ENCODE measurements around the gene XYLB.

DNA sequence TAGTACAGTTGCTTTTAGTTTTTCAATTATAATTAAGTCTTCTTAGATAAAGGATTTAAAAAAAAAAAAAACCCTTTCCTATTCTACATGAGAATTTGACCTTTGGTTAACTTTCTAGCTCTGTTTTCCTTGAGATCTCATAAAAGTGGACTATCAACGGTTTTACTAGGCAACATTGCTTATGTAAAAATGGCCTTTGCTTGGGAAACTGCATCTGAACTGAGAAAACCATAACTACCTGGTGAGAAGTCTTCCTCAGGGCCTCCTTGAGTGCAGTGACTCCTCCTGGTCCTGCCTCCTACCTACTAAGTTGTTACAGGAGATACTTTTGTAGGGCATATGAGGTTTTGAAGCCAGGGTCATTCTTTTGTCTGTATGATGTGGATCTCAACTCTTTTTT, 65.0 kb downstream of the XYLB start:
- TF ChIP-seq, protein P1, sequence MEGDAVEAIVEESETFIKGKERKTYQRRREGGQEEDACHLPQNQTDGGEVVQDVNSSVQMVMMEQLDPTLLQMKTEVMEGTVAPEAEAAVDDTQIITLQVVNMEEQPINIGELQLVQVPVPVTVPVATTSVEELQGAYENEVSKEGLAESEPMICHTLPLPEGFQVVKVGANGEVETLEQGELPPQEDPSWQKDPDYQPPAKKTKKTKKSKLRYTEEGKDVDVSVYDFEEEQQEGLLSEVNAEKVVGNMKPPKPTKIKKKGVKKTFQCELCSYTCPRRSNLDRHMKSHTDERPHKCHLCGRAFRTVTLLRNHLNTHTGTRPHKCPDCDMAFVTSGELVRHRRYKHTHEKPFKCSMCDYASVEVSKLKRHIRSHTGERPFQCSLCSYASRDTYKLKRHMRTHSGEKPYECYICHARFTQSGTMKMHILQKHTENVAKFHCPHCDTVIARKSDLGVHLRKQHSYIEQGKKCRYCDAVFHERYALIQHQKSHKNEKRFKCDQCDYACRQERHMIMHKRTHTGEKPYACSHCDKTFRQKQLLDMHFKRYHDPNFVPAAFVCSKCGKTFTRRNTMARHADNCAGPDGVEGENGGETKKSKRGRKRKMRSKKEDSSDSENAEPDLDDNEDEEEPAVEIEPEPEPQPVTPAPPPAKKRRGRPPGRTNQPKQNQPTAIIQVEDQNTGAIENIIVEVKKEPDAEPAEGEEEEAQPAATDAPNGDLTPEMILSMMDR (IDR thresholded peaks at IDR 0.05; ENCODE audit: poor library complexity, severe bottlenecking): no peak
- no peak for TF ChIP-seq EP300 (conservative IDR thresholded peaks at IDR 0.05; ENCODE audit: poor library complexity, severe bottlenecking)
- no peak for TF ChIP-seq TAF1 (IDR thresholded peaks at IDR 0.05; ENCODE audit: low read depth)
